ENCODE results near the gene NKD1.

The NKD1 gene

GRCh38 chr16:50685462-50686063, 137.4 kb downstream of the NKD1 start:
- in situ Hi-C loops (cut with HindIII; ENCODE audit: low sequenced_read_pairs), result no loop called here

- in situ Hi-C loops (cut with HindIII; ENCODE audit: low sequenced_read_pairs), result no loop called here
These were observed 139.9 kb downstream of the NKD1 start for GRCh38 chr16:50688083-50688482.

- in situ Hi-C loops (cut with HindIII; ENCODE audit: low sequenced_read_pairs), result no loop called here
These were observed 140.7 kb downstream of the NKD1 start for GRCh38 chr16:50688867-50689266.

GRCh38 chr16:50690177-50690576, 142.0 kb downstream of the NKD1 start:
- in situ Hi-C loops (cut with HindIII; ENCODE audit: low sequenced_read_pairs), result no loop called here

- in situ Hi-C loops (cut with HindIII; ENCODE audit: low sequenced_read_pairs), result no loop called here
These were observed 144.4 kb downstream of the NKD1 start for GRCh38 chr16:50692644-50692998.

- in situ Hi-C loops (cut with HindIII; ENCODE audit: low sequenced_read_pairs), result no loop called here
These were observed 145.0 kb downstream of the NKD1 start, which contains the start of gene NOD2 for GRCh38 chr16:50692999-50693781. NOD2 (plus strand) TSS chr16:50693606; CDS start chr16:50699496, 5,890 bp downstream.

GRCh38 chr16:50694206-50694605, 146.0 kb downstream of the NKD1 start:
- in situ Hi-C loops (cut with HindIII; ENCODE audit: low sequenced_read_pairs), result no loop called here

GRCh38 chr16:50695017-50696000, 147.1 kb downstream of the NKD1 start:
- in situ Hi-C loops (cut with HindIII; ENCODE audit: low sequenced_read_pairs), result no loop called here

GRCh38 chr16:50696126-50696525, 147.9 kb downstream of the NKD1 start:
- in situ Hi-C loops (cut with HindIII; ENCODE audit: low sequenced_read_pairs), result no loop called here

- in situ Hi-C loops (cut with HindIII; ENCODE audit: low sequenced_read_pairs), result no loop called here
These were observed 148.6 kb downstream of the NKD1 start for GRCh38 chr16:50696575-50697420.

GRCh38 chr16:50697421-50697715, 149.2 kb downstream of the NKD1 start:
- in situ Hi-C loops (cut with HindIII; ENCODE audit: low sequenced_read_pairs), result no loop called here

GRCh38 chr16:50697881-50698767, 149.9 kb downstream of the NKD1 start:
- in situ Hi-C loops (cut with HindIII; ENCODE audit: low sequenced_read_pairs), result no loop called here
